ENCODE results near the gene KCNMA1.

DNA sequence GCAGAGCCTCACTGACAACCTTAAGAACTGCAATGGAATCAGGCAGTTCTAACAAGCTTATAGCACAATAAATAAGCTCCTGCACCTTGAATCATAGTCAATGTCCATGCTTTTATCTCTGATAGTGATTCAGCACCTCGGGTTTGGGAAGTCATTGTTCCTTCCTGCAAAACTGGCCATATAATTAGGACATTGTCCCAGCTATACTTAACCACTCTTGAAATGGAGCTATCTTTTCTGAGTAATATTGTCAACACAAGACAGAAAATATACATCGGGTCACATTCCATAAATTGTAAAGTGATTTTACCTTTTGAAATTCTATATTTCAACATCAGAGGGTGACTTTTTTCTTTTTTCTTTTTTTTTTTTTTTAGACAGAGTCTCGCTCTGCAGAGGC lies 682.8 kb downstream of the KCNMA1 start:
- TF ChIP-seq, protein P1, sequence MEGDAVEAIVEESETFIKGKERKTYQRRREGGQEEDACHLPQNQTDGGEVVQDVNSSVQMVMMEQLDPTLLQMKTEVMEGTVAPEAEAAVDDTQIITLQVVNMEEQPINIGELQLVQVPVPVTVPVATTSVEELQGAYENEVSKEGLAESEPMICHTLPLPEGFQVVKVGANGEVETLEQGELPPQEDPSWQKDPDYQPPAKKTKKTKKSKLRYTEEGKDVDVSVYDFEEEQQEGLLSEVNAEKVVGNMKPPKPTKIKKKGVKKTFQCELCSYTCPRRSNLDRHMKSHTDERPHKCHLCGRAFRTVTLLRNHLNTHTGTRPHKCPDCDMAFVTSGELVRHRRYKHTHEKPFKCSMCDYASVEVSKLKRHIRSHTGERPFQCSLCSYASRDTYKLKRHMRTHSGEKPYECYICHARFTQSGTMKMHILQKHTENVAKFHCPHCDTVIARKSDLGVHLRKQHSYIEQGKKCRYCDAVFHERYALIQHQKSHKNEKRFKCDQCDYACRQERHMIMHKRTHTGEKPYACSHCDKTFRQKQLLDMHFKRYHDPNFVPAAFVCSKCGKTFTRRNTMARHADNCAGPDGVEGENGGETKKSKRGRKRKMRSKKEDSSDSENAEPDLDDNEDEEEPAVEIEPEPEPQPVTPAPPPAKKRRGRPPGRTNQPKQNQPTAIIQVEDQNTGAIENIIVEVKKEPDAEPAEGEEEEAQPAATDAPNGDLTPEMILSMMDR (IDR thresholded peaks at IDR 0.05) = no peak
- TF ChIP-seq POLR2A (IDR thresholded peaks at IDR 0.05; ENCODE audit: low read depth) (no peak), EP300 (IDR thresholded peaks at IDR 0.05) (no peak), POLR2AphosphoS5 (IDR thresholded peaks at IDR 0.05) (no peak)
